GM12878 (cell line): Measurements from ENCODE around the gene BAHD1. TPM values are rescaled to one million over a fixed set of nuclear protein-coding genes. Genes with fewer than 3 reads are reported as not detected.
A peak's percentile ranks its signal among the peaks of the same experiment; 100 is the strongest.

Experiments
- ATAC-seq: fragments of 200-7000 bp; cut with Tn5 transposase; 3 replicates; pipeline ENCODE4 v1.9.1; 2020; ENCODE audit warnings: mild to moderate bottlenecking, moderate library complexity
- BruUV-seq: library from RNA; stranded (reverse); fragments of 400-500 nt; replicated peaks from 2 replicates; lab custom pipeline; 2021; lab: Mats Ljungman, UMichigan
- CTCF ChIA-PET: fragments of 300-600 bp; sonication (Branson Sonifier 250); formaldehyde crosslinking; extraction: SDS; loops from one replicate; lab custom pipeline; 2021; ENCODE audit warnings: inconsistent platforms; lab: Yijun Ruan, JAX
- POLR2A ChIA-PET: fragments of 350-600 bp; formaldehyde crosslinking; extraction: SDS; loops from one replicate; lab custom pipeline; 2021; ENCODE audit warnings: inconsistent platforms; lab: Charles Lee
- RAD21 ChIA-PET: fragments of 300-600 bp; sonication (Branson Sonifier 250); formaldehyde crosslinking; loops from one replicate; lab custom pipeline; 2023; ENCODE audit warnings: antibody characterized with exemption; ENCODE audit not compliant: unreplicated experiment; lab: Charles Lee
- SMC1A ChIA-PET: fragments of 300-600 bp; sonication (Branson Sonifier 250); formaldehyde crosslinking; loops from one replicate; lab custom pipeline; 2023; ENCODE audit not compliant: unreplicated experiment, uncharacterized antibody; lab: Charles Lee
- DNase-seq: peaks from one replicate; pipeline ENCODE4 v3.0.0-alpha.2; 2011; ENCODE audit warnings: low read depth, low spot score
- FAIRE-seq: peaks from 3 replicates; lab custom pipeline; 2011; peaks lifted over from hg19 to GRCh38; lab: Jason Lieb, UNC
- H2AFZ ChIP-seq: 2 replicates; pipeline ENCODE4 v1.6.0; 2011; ENCODE audit warnings: low read depth, low read length, control low read depth; ENCODE audit not compliant: control insufficient read depth
- H3K27ac ChIP-seq: 2 replicates; pipeline ENCODE4 v1.5.1; 2011; ENCODE audit warnings: control low read depth; ENCODE audit not compliant: control insufficient read depth, insufficient read depth
- H3K27me3 ChIP-seq, 2 experiments: replicated peaks in 1 of 2; 2 replicates each; pipeline versions ENCODE4 v1.6.0 to v1.6.1; 2011; ENCODE audit warnings: low read length in 1 of 2; ENCODE audit not compliant: control insufficient read depth in 2 of 2, insufficient read depth in 2 of 2
- H3K36me3 ChIP-seq, 2 experiments: 2 replicates each; pipeline ENCODE4 v1.5.1; 2011; ENCODE audit warnings: low read length in 1 of 2; ENCODE audit not compliant: control insufficient read depth in 2 of 2, insufficient read depth in 2 of 2
- H3K4me1 ChIP-seq: 2 replicates; pipeline ENCODE4 v1.6.1; 2011; ENCODE audit warnings: mild to moderate bottlenecking, low read length, moderate library complexity, mixed read lengths; ENCODE audit not compliant: control insufficient read depth, insufficient read depth
- H3K4me2 ChIP-seq: 2 replicates; pipeline ENCODE4 v1.6.0; 2011; ENCODE audit warnings: control low read depth; ENCODE audit not compliant: control insufficient read depth, insufficient read depth
- H3K4me3 ChIP-seq: fragments of 200-600 bp; sonication (generic); 2 replicates; pipeline ENCODE4 v1.5.1; 2016
- H3K79me2 ChIP-seq: 2 replicates; pipeline ENCODE4 v1.6.0; 2011; ENCODE audit warnings: low read length; ENCODE audit not compliant: control insufficient read depth, insufficient read depth
- H3K9ac ChIP-seq: 2 replicates; pipeline ENCODE4 v1.8.0; 2011; ENCODE audit warnings: low read length, control low read depth, mixed read lengths; ENCODE audit not compliant: control insufficient read depth, insufficient read depth
- H3K9me3 ChIP-seq: replicated peaks from 3 replicates; pipeline ENCODE4 v1.5.1; 2011; ENCODE audit warnings: mild to moderate bottlenecking, low read length; ENCODE audit not compliant: control insufficient read depth, insufficient read depth
- H4K20me1 ChIP-seq: 2 replicates; pipeline ENCODE4 v1.6.0; 2011; ENCODE audit not compliant: control insufficient read depth, insufficient read depth
- BACH1 ChIP-seq: fragments of 450-650 bp; IDR thresholded peaks from 2 replicates; pipeline ENCODE4 v1.6.1; 2017; ENCODE audit warnings: mild to moderate bottlenecking, borderline replicate concordance
- CBX5 ChIP-seq: sonication (generic); IDR thresholded peaks from 2 replicates; pipeline ENCODE4 v1.6.1; 2016; ENCODE audit warnings: low read depth, moderate library complexity, mild to moderate bottlenecking, inconsistent platforms
- CHD1 ChIP-seq: IDR thresholded peaks from 2 replicates; pipeline ENCODE4 v1.6.1; 2012; ENCODE audit warnings: low read depth, low read length, improper control_type of control experiment
- LARP7 ChIP-seq: fragments of 450-650 bp; IDR thresholded peaks from 2 replicates; pipeline ENCODE4 v1.6.1; 2017; ENCODE audit warnings: mild to moderate bottlenecking
- MEF2A ChIP-seq: IDR thresholded peaks from 2 replicates; pipeline ENCODE4 v1.6.1; 2011; ENCODE audit warnings: low read depth, mild to moderate bottlenecking, low read length, moderate library complexity; ENCODE audit not compliant: insufficient read depth
- MEF2B ChIP-seq: fragments of 450-650 bp; IDR thresholded peaks from 2 replicates; pipeline ENCODE4 v1.6.1; 2018; ENCODE audit warnings: mild to moderate bottlenecking, moderate library complexity; ENCODE audit not compliant: partially characterized antibody, poor library complexity, severe bottlenecking
- MTA2 ChIP-seq: fragments of 450-650 bp; IDR thresholded peaks from 2 replicates; pipeline ENCODE4 v1.6.1; 2016; ENCODE audit warnings: low read depth, mild to moderate bottlenecking, moderate library complexity
- RCOR1 ChIP-seq: conservative IDR thresholded peaks from 2 replicates; pipeline ENCODE4 v1.6.1; 2012; ENCODE audit warnings: low read depth, low read length, improper control_type of control experiment
- SKIL ChIP-seq: fragments of 450-650 bp; IDR thresholded peaks from 2 replicates; pipeline ENCODE4 v1.6.1; 2017; ENCODE audit warnings: mild to moderate bottlenecking, low read depth, inconsistent platforms; ENCODE audit not compliant: poor library complexity, severe bottlenecking
- SMARCA5 ChIP-seq: fragments of 450-650 bp; IDR thresholded peaks from 2 replicates; pipeline ENCODE4 v1.6.1; 2017; ENCODE audit warnings: mild to moderate bottlenecking
- SREBF1 ChIP-seq: IDR thresholded peaks from 2 replicates; pipeline ENCODE4 v1.6.1; 2012; ENCODE audit warnings: mild to moderate bottlenecking, low read length
- SREBF2 ChIP-seq: IDR thresholded peaks from 2 replicates; pipeline ENCODE4 v1.6.1; 2012; ENCODE audit warnings: mild to moderate bottlenecking, low read length
- SRF ChIP-seq, 2 experiments: IDR thresholded peaks; 2 replicates each; pipeline ENCODE4 v1.6.1; 2011; ENCODE audit warnings: low read depth in 2 of 2, low read length in 2 of 2, mild to moderate bottlenecking in 1 of 2, moderate library complexity in 1 of 2
- SUZ12 ChIP-seq: fragments of 200-600 bp; sonication (generic); IDR thresholded peaks from one replicate; pipeline ENCODE4 v1.6.1; 2018; ENCODE audit warnings: antibody characterized with exemption, mild to moderate bottlenecking; ENCODE audit not compliant: unreplicated experiment
- TCF12 ChIP-seq: IDR thresholded peaks from 2 replicates; pipeline ENCODE4 v1.6.1; 2011; ENCODE audit warnings: low read depth, mild to moderate bottlenecking, low read length
- ZBTB4 ChIP-seq: fragments of 450-650 bp; formaldehyde crosslinking; IDR thresholded peaks from 2 replicates; pipeline ENCODE4 v1.4.0; 2022; ENCODE audit warnings: mild to moderate bottlenecking, moderate library complexity
- ZNF384 ChIP-seq: IDR thresholded peaks from 2 replicates; pipeline ENCODE4 v1.6.1; 2012; ENCODE audit warnings: low read depth, mild to moderate bottlenecking, low read length, improper control_type of control experiment, borderline replicate concordance
- WGBS: methylation state at CpG from one replicate; pipeline ENCODE4 v1.1.6; 2016; ENCODE audit warnings: low lambda C conversion rate; ENCODE audit not compliant: insufficient replicate concordance, insufficient coverage; ENCODE audit errors: missing lambda C conversion rate; 5-methylcytosine and 5-hydroxymethylcytosine counted together
- in situ Hi-C: fragments of 300-500 bp; cut with MboI; formaldehyde crosslinking; loops from 9 replicates; pipeline ENCODE4 v1.14.3; 2018; ENCODE audit warnings: mixed read lengths
- intact Hi-C: fragments of 100-400 bp; cut with micrococcal nuclease; formaldehyde crosslinking; loops from one replicate; pipeline ENCODE4 v1.14.2; 2022; ENCODE audit not compliant: unreplicated experiment
- polyA plus RNA-seq, 11 experiments: library from polyadenylated mRNA; depleted of rRNA in 4 of 11; unstranded in 6 of 11; stranded (reverse) in 5 of 11; fragments of >200 nt; fragmentation: Nextera tagmentation in 4 of 11; fragmentation: Illumina TruSeq in 1 of 11; extraction: Ambion mirVana in 4 of 11; extraction: Trizol in 1 of 11; gene quantifications; 1 replicate in 1 of 11; 2 replicates in 10 of 11; pipeline versions ENCODE4 v1.2.1 to v1.2.3, GENCODE V29; 2011 to 2016; ENCODE audit warnings: inconsistent platforms in 2 of 11, missing spikeins in 2 of 11, low read depth in 1 of 11
- total RNA-seq, 4 experiments: library from RNA; depleted of rRNA in 3 of 4; stranded (reverse); fragments of >200 nt in 3 of 4; fragmentation: Illumina TruSeq in 1 of 4; extraction: Trizol in 1 of 4; gene quantifications; 2 replicates each; pipeline versions ENCODE4 v1.2.1 to v1.2.3, GENCODE V29; 2013 to 2021

Gene BAHD1
- total and polyA plus RNA-seq, 10 of the 15 experiments (the other 5 are each of a cell fraction or from before 2014, with no cell fraction given): 0.21 to 21.8 (median 5.8) TPM

GRCh38 chr15:40470423-40471104 is 29.8 kb downstream of the BAHD1 start, which contains the start of gene CHST14 (continued):
- 0 out of 2 replicates have a peak, but pooled peaks have one; percentile 19 for TF ChIP-seq LARP7

GRCh38 chr15:40471105-40471807 is 30.5 kb downstream of the BAHD1 start:
- WGBS: under 1% methylated on average over 21 of the region's 60 CpGs
- in situ Hi-C loops: no loop called here
- Histone ChIP-seq H3K4me2 (peak overlapping the region; percentile 94), H3K27me3 (no peaks in the 10 kb centered on the region), H3K36me3 (peaks cover 0 to 5% of the 10 kb centered on the region in 2 experiments; a peak in 1 of 4 replicates), H3K4me1 (peaks cover 8% of the 10 kb centered on the region), H3K4me3 (peak overlapping the region; percentile 85), H3K9me3 (no peaks in the 10 kb centered on the region), H2AFZ (peak overlapping the region; percentile 81), H3K9ac (peak overlapping the region; percentile 77), H4K20me1 (no peaks in the 10 kb centered on the region), H3K27ac (peak overlapping the region; percentile 70), H3K79me2 (peaks cover 9% of the 10 kb centered on the region)
- ChIA-PET CTCF (no interaction called here), SMC1A (no interaction called here), POLR2A (interaction anchor here (1.3 kb wide), 1 partner anchor 29 kb away, joined by 4 read pairs; no protein-coding TSS in a partner anchor), RAD21 (no interaction called here)
- FAIRE-seq (no peak), DNase-seq (no peak), ATAC-seq (peak; percentile 61)
- intact Hi-C loops: no loop called here
- BruUV-seq: no TSS peak
- no peak for TF ChIP-seq SMARCA5
- TF ChIP-seq SREBF2: no peak
- no peak for TF ChIP-seq SREBF1
- TF ChIP-seq SKIL: no peak
- no peak for TF ChIP-seq CBX5
- TF ChIP-seq BACH1: peak; percentile 20; the same call in 1 of the 2 replicates
- TF ChIP-seq MEF2B: peak; percentile 42
- TF ChIP-seq ZBTB4 (CRISPR knock-in tag): no peak
- no peak for TF ChIP-seq MEF2A
- no peak for TF ChIP-seq TCF12
- no peak for TF ChIP-seq MTA2
- no peak for TF ChIP-seq RCOR1
- TF ChIP-seq SUZ12: no peak
- TF ChIP-seq CHD1: no peak
- TF ChIP-seq SRF (IDR thresholded peaks at IDR 0.05; ENCODE audit: low read depth in 2 of 2, low read length in 2 of 2): no peak
- TF ChIP-seq ZNF384: no peak
